HepG2 (cell line): ENCODE results near the gene SELENOT. TPM values are rescaled to one million over a fixed set of nuclear protein-coding genes. Genes with fewer than 3 reads are reported as not detected.
A peak's percentile ranks its signal among the peaks of the same experiment; 100 is the strongest.

Experiments
- ATAC-seq: fragments of 200-7000 bp; cut with Tn5 transposase; 3 replicates; pipeline ENCODE4 v1.9.1; 2020; ENCODE audit warnings: mild to moderate bottlenecking, moderate library complexity
- BruUV-seq: library from RNA; stranded (reverse); fragments of 400-500 nt; replicated peaks from 2 replicates; lab custom pipeline; 2021; lab: Mats Ljungman, UMichigan
- CTCF ChIA-PET: fragments of 300-600 bp; formaldehyde crosslinking; extraction: SDS; loops from one replicate; lab custom pipeline; 2021; ENCODE audit warnings: low total read pairs, inconsistent platforms, low intra/inter-chr PET ratio; lab: Yijun Ruan, JAX
- POLR2A ChIA-PET: fragments of 350-600 bp; sonication (Branson Sonifier 250); formaldehyde crosslinking; loops from one replicate; lab custom pipeline; 2020; ENCODE audit warnings: antibody characterized with exemption, inconsistent platforms; lab: Yijun Ruan, JAX
- DNase-seq: peaks from one replicate; pipeline ENCODE4 v3.0.0-alpha.2; 2015; ENCODE audit warnings: low spot score
- FAIRE-seq: peaks from 3 replicates; lab custom pipeline; 2011; peaks lifted over from hg19 to GRCh38; lab: Jason Lieb, UNC
- H2AFZ ChIP-seq: one replicate; pipeline ENCODE4 v1.6.1; 2011; ENCODE audit warnings: low read length, inconsistent platforms
- H3K27ac ChIP-seq: fragments of 300-600 bp; 3 replicates; pipeline ENCODE4 v1.8.0; 2011; ENCODE audit warnings: mixed run types, mild to moderate bottlenecking, mixed read lengths, low read length, inconsistent platforms; ENCODE audit not compliant: insufficient read depth; ENCODE audit errors: extremely low read length
- H3K27me3 ChIP-seq, 2 experiments: fragments of 200-600 bp in 1 of 2; 2 replicates in 1 of 2; 3 replicates in 1 of 2; pipeline versions ENCODE4 v1.6.0 to v1.8.0; 2011; ENCODE audit warnings: low read length in 2 of 2, mild to moderate bottlenecking in 2 of 2, moderate library complexity in 2 of 2, inconsistent platforms in 1 of 2; ENCODE audit not compliant: insufficient read depth in 2 of 2, control insufficient read depth in 1 of 2
- H3K36me3 ChIP-seq, 2 experiments: fragments of 200-600 bp in 1 of 2; replicated peaks in 1 of 2; 2 replicates in 1 of 2; 3 replicates in 1 of 2; pipeline versions ENCODE4 v1.5.1 to v1.8.0; 2011; ENCODE audit warnings: low read length in 2 of 2, inconsistent platforms in 1 of 2; ENCODE audit not compliant: insufficient read depth in 2 of 2, control insufficient read depth in 1 of 2
- H3K4me1 ChIP-seq: 2 replicates; pipeline ENCODE4 v1.5.1; 2012; ENCODE audit warnings: low read length, inconsistent platforms; ENCODE audit not compliant: insufficient read depth
- H3K4me2 ChIP-seq: 2 replicates; pipeline ENCODE4 v1.6.0; 2011; ENCODE audit warnings: low read depth, low read length, inconsistent platforms
- H3K4me3 ChIP-seq, 3 experiments: fragments of 200-600 bp in 1 of 3; sonication (generic), shearing (Covaris generic) in 1 of 3; replicated peaks in 1 of 3; 2 replicates each; pipeline ENCODE4 v1.5.1; 2011 to 2016; ENCODE audit warnings: low read length in 3 of 3, inconsistent platforms in 2 of 3, low read depth in 2 of 3, mild to moderate bottlenecking in 2 of 3, control low read depth in 1 of 3, mixed read lengths in 1 of 3; ENCODE audit not compliant: insufficient read depth in 1 of 3
- H3K79me2 ChIP-seq: one replicate; pipeline ENCODE4 v1.6.1; 2011; ENCODE audit warnings: low read length, inconsistent platforms; ENCODE audit not compliant: insufficient read depth
- H3K9ac ChIP-seq: 2 replicates; pipeline ENCODE4 v1.6.0; 2011; ENCODE audit warnings: mild to moderate bottlenecking, low read depth, low read length, inconsistent platforms; ENCODE audit not compliant: insufficient read depth
- H3K9me3 ChIP-seq: 2 replicates; pipeline ENCODE4 v1.5.1; 2012; ENCODE audit warnings: mild to moderate bottlenecking, low read length
- H4K20me1 ChIP-seq: 2 replicates; pipeline ENCODE4 v1.6.0; 2011; ENCODE audit warnings: inconsistent platforms, mild to moderate bottlenecking, low read length, moderate library complexity; ENCODE audit not compliant: insufficient read depth
- DMAP1 ChIP-seq: IDR thresholded peaks from 2 replicates; pipeline ENCODE4 v1.6.1; 2016
- HCFC1 ChIP-seq: fragments of 150-350 bp; IDR thresholded peaks from 2 replicates; pipeline ENCODE4 v1.6.1; 2014; ENCODE audit warnings: low read depth, low read length
- RAD51 ChIP-seq: fragments of 450-650 bp; IDR thresholded peaks from 2 replicates; pipeline ENCODE4 v1.6.1; 2016; ENCODE audit warnings: borderline replicate concordance
- RFX5 ChIP-seq: IDR thresholded peaks from 2 replicates; pipeline ENCODE4 v1.6.1; 2011; ENCODE audit warnings: low read depth, low read length, improper control_type of control experiment
- SCMH1 ChIP-seq: sonication (generic); formaldehyde crosslinking; IDR thresholded peaks from 2 replicates; pipeline ENCODE4 v1.9.0; 2021; ENCODE audit warnings: missing genetic modification reagents, mild to moderate bottlenecking, borderline replicate concordance
- THAP11 ChIP-seq: IDR thresholded peaks from 2 replicates; pipeline ENCODE4 v1.6.1; 2016; ENCODE audit warnings: missing biosample characterization, missing genetic modification reagents
- ZNF280B ChIP-seq: sonication (generic); formaldehyde crosslinking; IDR thresholded peaks from 2 replicates; pipeline ENCODE4 v1.5.0; 2020; ENCODE audit warnings: missing genetic modification reagents, mild to moderate bottlenecking, borderline replicate concordance
- WGBS: methylation state at CpG from one replicate; pipeline ENCODE4 v1.1.6; 2017; ENCODE audit warnings: low lambda C conversion rate; 5-methylcytosine and 5-hydroxymethylcytosine counted together
- in situ Hi-C: cut with HindIII; loops from 2 replicates; pipeline ENCODE4 v1.10.0; 2017; ENCODE audit warnings: low pct_unique_long_range_greater_than_20kb; ENCODE audit not compliant: extremely low pct_ligation_motif_present
- intact Hi-C: fragments of 100-400 bp; cut with micrococcal nuclease; formaldehyde crosslinking; loops from one replicate; pipeline ENCODE4 v1.10.0; 2022; ENCODE audit not compliant: unreplicated experiment
- polyA plus RNA-seq, 8 experiments: library from polyadenylated mRNA; depleted of rRNA in 3 of 8; stranded (reverse) in 7 of 8; unstranded in 1 of 8; fragments of >200 nt; fragmentation: Illumina TruSeq in 4 of 8; extraction: Trizol in 4 of 8; gene quantifications; 2 replicates each; pipeline versions ENCODE4 v1.2.1 to v1.2.3, GENCODE V29; 2011 to 2016; ENCODE audit warnings: low read depth in 4 of 8, missing spikeins in 1 of 8, mixed read lengths in 1 of 8; ENCODE audit not compliant: insufficient read depth in 1 of 8
- total RNA-seq, 5 experiments: library from RNA; depleted of rRNA; stranded (reverse); fragments of >200 nt; fragmentation: Illumina TruSeq; extraction: Trizol; gene quantifications; 2 replicates each; pipeline ENCODE4 v1.2.3, GENCODE V29; 2016; ENCODE audit warnings: low read depth in 1 of 5
- TF ChIP-seq, protein P1 (sequence below): sonication (generic); formaldehyde crosslinking; IDR thresholded peaks from 2 replicates; pipeline ENCODE4 v1.5.0; 2020; ENCODE audit warnings: mild to moderate bottlenecking, missing genetic modification reagents, borderline replicate concordance

SELENOT gene
- total and polyA plus RNA-seq, 2 of the 13 experiments (the other 11 are each of a cell fraction or from before 2014, with no cell fraction given), result 122 to 273 TPM

DNA sequence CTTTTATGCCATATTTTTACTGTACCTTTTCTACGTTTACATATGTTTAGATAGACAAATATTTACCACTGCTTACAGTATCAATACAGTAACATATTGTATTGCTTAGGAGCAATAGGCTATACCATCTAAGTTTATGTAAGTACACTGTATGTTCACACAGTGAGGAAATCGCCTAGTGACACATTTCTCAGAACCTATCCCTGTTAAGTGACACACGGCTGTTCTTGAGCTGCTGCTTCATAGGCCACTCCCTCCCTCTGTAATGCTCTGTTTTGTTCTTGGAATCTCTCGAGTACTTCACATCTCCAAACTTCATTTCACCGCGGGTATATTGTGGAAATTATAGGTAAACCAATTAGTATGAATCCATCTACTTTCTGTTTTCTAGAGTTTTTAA is 13.4 kb upstream of the SELENOT start:
- peak; percentile 16; the same call in 1 of the 3 replicates for ATAC-seq
- H3K79me2 ChIP-seq, result peaks cover 2% of the 10 kb centered on the region

GRCh38 chr3:150594150-150594549 is 9.0 kb upstream of the SELENOT start:
- Histone ChIP-seq H3K4me1 (peaks cover 5% of the 10 kb centered on the region; the same call in 1 of the 2 replicates), H3K4me3 (no peak overlapping the region), H4K20me1 (no peaks in the 10 kb centered on the region), H3K9me3 (no peaks in the 10 kb centered on the region), H3K4me2 (no peak overlapping the region), H3K79me2 (peaks cover 2% of the 10 kb centered on the region), H3K27ac (no peak overlapping the region), H3K9ac (no peak overlapping the region), H3K27me3 (no peaks in the 10 kb centered on the region), H2AFZ (no peak overlapping the region), H3K36me3 (peaks cover 0 to 2% of the 10 kb centered on the region in 2 experiments; a peak in 2 of 5 replicates)
- in situ Hi-C loops, result no loop called here
- ATAC-seq, result no peak
- no TSS peak for BruUV-seq
- DNase-seq, result no peak
- 81% methylated on average over 4 of the region's 4 CpGs for WGBS
- CTCF ChIA-PET, result no interaction called here
- intact Hi-C loops, result loop anchor here (5.0 kb wide), 1 partner anchor 273 kb away; no protein-coding TSS in a partner anchor
- POLR2A ChIA-PET, result interaction anchor here (2.1 kb wide), 1 partner anchor 9 kb away, joined by 9 read pairs; the partner anchor contains the start of gene SELENOT
- FAIRE-seq, result no peak
- no peak for TF ChIP-seq RAD51
- TF ChIP-seq HCFC1, result no peak
- TF ChIP-seq, protein P1, sequence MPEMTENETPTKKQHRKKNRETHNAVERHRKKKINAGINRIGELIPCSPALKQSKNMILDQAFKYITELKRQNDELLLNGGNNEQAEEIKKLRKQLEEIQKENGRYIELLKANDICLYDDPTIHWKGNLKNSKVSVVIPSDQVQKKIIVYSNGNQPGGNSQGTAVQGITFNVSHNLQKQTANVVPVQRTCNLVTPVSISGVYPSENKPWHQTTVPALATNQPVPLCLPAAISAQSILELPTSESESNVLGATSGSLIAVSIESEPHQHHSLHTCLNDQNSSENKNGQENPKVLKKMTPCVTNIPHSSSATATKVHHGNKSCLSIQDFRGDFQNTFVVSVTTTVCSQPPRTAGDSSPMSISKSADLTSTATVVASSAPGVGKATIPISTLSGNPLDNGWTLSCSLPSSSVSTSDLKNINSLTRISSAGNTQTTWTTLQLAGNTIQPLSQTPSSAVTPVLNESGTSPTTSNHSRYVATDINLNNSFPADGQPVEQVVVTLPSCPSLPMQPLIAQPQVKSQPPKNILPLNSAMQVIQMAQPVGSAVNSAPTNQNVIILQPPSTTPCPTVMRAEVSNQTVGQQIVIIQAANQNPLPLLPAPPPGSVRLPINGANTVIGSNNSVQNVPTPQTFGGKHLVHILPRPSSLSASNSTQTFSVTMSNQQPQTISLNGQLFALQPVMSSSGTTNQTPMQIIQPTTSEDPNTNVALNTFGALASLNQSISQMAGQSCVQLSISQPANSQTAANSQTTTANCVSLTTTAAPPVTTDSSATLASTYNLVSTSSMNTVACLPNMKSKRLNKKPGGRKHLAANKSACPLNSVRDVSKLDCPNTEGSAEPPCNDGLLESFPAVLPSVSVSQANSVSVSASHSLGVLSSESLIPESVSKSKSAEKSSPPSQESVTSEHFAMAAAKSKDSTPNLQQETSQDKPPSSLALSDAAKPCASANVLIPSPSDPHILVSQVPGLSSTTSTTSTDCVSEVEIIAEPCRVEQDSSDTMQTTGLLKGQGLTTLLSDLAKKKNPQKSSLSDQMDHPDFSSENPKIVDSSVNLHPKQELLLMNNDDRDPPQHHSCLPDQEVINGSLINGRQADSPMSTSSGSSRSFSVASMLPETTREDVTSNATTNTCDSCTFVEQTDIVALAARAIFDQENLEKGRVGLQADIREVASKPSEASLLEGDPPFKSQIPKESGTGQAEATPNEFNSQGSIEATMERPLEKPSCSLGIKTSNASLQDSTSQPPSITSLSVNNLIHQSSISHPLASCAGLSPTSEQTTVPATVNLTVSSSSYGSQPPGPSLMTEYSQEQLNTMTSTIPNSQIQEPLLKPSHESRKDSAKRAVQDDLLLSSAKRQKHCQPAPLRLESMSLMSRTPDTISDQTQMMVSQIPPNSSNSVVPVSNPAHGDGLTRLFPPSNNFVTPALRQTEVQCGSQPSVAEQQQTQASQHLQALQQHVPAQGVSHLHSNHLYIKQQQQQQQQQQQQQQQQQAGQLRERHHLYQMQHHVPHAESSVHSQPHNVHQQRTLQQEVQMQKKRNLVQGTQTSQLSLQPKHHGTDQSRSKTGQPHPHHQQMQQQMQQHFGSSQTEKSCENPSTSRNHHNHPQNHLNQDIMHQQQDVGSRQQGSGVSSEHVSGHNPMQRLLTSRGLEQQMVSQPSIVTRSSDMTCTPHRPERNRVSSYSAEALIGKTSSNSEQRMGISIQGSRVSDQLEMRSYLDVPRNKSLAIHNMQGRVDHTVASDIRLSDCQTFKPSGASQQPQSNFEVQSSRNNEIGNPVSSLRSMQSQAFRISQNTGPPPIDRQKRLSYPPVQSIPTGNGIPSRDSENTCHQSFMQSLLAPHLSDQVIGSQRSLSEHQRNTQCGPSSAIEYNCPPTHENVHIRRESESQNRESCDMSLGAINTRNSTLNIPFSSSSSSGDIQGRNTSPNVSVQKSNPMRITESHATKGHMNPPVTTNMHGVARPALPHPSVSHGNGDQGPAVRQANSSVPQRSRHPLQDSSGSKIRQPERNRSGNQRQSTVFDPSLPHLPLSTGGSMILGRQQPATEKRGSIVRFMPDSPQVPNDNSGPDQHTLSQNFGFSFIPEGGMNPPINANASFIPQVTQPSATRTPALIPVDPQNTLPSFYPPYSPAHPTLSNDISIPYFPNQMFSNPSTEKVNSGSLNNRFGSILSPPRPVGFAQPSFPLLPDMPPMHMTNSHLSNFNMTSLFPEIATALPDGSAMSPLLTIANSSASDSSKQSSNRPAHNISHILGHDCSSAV (CRISPR knock-in tag), result no peak
- TF ChIP-seq ZNF280B, result no peak
- TF ChIP-seq DMAP1, result no peak
- TF ChIP-seq SCMH1 (CRISPR knock-in tag), result no peak

More for the DNA sequence above, 13.4 kb upstream of the SELENOT start:
- ChIA-PET POLR2A (interaction anchor here (1.4 kb wide), 1 partner anchor 13 kb away, joined by 4 read pairs; the partner anchor contains the start of gene SELENOT), CTCF (no interaction called here)
- in situ Hi-C loops, result no loop called here
- 79% methylated on average over 5 of the region's 6 CpGs for WGBS
- Histone ChIP-seq H3K9ac (no peak overlapping the region), H3K4me2 (no peak overlapping the region), H3K36me3 (peaks cover 0 to 16% of the 10 kb centered on the region in 2 experiments; a peak in 3 of 5 replicates), H3K27me3 (no peaks in the 10 kb centered on the region), H3K27ac (no peak overlapping the region), H4K20me1 (no peaks in the 10 kb centered on the region), H3K4me3 (no peak overlapping the region), H3K4me1 (no peaks in the 10 kb centered on the region), H3K9me3 (no peaks in the 10 kb centered on the region), H2AFZ (no peak overlapping the region)
- FAIRE-seq, result no peak
- intact Hi-C loops, result loop anchor here (5.0 kb wide), 1 partner anchor 278 kb away; no protein-coding TSS in a partner anchor
- no TSS peak for BruUV-seq
- no peak for DNase-seq
- peak; percentile 59; the same call in 1 of the 2 replicates for TF ChIP-seq RFX5
- no peak for TF ChIP-seq THAP11 (CRISPR knock-in tag)
- TF ChIP-seq, all 625 proteins: peak for 1
